ENCODE results near the gene KRTAP1-4.

DNA sequence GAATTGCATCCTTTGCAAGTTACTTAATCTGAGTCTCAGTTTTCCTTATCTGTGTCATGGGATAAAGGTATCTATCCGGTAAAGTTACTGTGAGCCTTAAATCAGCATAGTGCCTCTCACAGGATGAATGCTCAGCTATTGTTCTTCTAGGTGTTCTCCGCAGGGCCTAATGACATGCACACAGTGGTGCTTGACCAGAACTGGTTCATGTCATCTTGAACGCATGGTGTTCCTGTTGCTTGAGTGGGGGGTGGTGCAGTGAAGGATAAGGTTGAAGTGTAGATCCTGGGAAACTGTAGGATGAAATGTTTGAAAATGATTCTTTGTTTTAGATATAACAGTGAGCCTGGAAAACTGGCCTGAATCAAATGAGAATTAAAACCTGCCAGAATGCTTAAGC lies 49.9 kb downstream of the KRTAP1-4 start:
- TF ChIP-seq, protein P1, sequence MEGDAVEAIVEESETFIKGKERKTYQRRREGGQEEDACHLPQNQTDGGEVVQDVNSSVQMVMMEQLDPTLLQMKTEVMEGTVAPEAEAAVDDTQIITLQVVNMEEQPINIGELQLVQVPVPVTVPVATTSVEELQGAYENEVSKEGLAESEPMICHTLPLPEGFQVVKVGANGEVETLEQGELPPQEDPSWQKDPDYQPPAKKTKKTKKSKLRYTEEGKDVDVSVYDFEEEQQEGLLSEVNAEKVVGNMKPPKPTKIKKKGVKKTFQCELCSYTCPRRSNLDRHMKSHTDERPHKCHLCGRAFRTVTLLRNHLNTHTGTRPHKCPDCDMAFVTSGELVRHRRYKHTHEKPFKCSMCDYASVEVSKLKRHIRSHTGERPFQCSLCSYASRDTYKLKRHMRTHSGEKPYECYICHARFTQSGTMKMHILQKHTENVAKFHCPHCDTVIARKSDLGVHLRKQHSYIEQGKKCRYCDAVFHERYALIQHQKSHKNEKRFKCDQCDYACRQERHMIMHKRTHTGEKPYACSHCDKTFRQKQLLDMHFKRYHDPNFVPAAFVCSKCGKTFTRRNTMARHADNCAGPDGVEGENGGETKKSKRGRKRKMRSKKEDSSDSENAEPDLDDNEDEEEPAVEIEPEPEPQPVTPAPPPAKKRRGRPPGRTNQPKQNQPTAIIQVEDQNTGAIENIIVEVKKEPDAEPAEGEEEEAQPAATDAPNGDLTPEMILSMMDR (IDR thresholded peaks at IDR 0.05), result no peak
- no peak for TF ChIP-seq ZFX (IDR thresholded peaks at IDR 0.05; ENCODE audit: borderline replicate concordance)

Data from 22Rv1 (cell line).